Measurements from ENCODE around the gene PDLIM7.

PDLIM7 gene

GRCh38 chr5:177504086-177505056 is 7.0 kb upstream of the PDLIM7 start:
- DNase-seq, result no peak

GRCh38 chr5:177503351-177504085 is 6.1 kb upstream of the PDLIM7 start:
- no peak for DNase-seq

DNA sequence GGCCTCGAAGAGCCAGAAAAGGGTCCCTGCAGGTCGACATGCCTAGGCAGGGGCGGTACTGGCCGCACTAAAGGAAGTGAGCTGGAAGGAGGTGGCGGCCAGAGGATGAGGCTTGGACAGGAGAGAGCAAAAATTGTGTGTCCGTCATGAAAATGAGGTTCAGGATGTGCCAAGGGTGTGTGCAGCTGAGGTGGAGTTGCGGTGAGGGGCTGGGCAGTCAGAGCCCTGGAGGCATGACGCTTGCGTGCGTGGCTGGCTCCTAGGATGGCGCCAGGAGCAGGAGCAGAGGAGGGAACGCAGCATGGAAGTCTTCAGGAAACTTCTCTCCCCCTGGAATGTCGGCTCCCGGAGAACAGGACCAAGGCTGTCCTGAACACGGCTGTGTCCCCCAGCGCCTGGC is 5.5 kb upstream of the PDLIM7 start:
- DNase-seq, result no peak

DNA sequence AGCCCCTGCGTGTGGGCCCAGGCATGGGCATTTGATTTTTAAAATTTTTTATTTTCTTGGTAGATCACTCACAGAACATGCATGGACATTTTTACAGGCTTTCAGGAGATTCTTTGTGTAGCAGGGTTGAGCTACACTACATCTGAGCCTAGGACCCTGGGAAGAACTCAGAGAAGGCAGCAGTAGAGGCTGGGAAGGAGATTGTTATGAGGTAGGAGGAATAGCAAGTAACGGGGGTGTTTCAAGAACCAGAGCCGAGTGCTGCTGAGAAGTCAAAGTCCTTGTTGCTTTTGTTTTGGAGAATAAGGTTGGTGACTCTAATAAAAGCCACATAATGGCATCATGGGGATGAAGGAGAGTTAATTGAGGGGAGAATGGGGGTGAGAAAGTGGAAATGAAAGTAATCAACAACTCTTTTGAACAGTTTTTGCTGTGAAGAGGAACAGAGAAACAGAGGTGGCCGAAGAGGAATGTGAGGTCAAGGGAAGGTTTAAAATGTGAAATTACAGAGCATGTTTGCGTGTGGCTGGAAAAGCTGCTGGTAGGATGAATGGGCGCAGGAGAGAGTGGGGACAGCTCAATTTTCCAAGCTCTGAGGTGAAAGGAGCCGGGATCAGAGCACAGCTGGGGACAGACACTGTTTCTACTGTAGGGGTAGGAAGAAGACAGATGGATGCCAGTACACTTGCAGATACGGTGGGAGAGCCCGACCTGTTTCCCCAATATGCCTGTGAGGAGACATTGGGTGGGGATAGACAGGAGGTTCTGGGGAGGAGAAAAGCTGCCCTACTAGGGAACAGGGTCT is 4.7 kb upstream of the PDLIM7 start:
- DNase-seq, result no peak

- DNase-seq, result peak; percentile 32
Observed at GRCh38 chr5:177500685-177501522, 3.5 kb upstream of the PDLIM7 start.

DNA sequence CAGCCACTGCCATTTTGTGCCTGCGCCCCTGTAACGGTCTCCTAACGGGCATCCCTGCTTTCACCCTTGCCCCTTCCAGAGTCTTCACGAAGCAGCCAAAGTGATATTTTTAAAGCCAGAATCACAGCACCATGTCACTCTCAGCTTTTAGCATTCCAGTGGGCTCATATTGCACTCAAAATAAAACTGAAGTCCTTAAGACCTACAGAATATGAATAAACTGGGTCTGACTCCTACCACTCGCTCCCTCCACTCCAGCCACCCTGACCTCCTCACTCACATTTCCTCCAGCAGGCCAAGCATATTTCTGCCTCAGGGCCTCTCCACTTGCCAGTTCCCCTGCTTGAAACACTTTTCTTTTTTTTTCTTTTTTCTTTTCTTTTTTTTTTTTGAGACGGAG is 2.4 kb upstream of the PDLIM7 start:
- DNase-seq, result no peak

- DNase-seq, result no peak
Observed at GRCh38 chr5:177498013-177498787, 796 bp upstream of the PDLIM7 start.

DNA sequence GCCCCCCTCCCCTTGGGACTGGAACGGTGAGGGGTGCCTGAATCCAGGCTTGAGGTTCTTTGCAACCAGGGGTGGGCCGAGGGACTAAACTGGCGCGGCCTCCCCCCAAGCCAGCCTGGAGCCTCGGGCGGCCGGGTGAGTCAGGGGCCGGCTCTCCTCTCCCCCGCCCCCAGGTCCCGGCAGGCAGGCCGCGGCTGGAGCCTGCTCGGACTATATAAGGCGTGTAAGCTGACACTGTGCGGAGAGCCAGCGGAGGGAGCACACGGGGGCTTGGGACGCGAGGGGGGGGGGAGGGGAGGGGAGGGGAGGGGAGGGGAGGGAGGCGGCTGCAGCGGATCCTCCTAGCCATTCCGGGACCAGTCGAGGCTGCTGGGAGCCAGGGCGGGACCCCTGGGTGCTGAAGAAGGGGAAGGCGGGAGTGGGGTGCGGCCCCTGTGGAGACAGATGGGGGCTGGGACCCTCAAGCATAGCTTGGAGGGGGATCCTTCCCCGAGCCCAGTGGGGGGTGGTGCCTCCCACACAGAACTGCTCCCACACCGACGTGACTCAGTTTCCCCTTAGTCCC is 595 bp downstream of the PDLIM7 start:
- peak; percentile 28 for DNase-seq

- DNase-seq, result no peak
Observed at GRCh38 chr5:177496070-177496726, 1.2 kb downstream of the PDLIM7 start.

DNA sequence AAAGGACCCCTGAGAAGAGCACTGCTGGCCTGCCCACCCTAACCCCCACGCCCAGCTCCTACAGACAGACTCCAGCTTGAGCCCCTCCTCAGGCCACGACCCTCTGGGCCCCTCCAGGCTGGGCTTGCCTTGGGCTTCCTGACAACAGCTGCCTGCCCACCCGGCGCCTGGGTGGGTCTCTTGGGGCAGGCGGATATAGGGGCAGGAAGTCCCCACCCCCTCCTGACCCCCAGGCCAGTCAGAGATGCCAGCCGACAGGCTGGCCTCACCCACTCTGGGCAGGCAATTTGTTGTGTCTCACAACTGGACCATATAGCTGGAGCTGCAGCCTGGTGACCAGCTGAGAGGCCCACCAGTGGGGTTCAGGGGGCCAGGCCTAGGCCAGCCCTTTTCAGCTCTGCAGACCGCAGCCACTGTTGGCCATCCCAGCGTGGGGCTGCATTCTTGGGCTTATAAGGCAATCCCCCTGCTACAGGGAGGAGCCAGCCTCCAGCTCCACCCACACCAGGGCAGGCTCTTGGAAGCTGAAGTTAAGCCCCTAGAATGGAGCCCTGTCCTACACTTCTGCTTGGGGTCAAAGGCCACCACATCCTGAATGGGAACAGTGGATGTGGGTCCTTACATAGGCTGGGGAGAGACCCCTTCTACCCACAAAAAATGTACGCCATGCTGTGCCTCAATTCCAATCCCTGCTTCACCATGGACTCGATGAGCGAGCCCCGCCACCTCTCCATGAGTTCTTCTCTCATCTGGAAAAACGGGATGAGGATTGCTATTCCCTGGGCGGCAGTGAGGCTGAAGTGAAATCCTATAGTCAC is 2.0 kb downstream of the PDLIM7 start:
- DNase-seq, result no peak

GRCh38 chr5:177494346-177495195 is 2.8 kb downstream of the PDLIM7 start:
- DNase-seq, result no peak

- no peak for DNase-seq
Observed at GRCh38 chr5:177493795-177494345, 3.5 kb downstream of the PDLIM7 start.

- no peak for DNase-seq
Observed at GRCh38 chr5:177492841-177493240, 4.6 kb downstream of the PDLIM7 start.

DNA sequence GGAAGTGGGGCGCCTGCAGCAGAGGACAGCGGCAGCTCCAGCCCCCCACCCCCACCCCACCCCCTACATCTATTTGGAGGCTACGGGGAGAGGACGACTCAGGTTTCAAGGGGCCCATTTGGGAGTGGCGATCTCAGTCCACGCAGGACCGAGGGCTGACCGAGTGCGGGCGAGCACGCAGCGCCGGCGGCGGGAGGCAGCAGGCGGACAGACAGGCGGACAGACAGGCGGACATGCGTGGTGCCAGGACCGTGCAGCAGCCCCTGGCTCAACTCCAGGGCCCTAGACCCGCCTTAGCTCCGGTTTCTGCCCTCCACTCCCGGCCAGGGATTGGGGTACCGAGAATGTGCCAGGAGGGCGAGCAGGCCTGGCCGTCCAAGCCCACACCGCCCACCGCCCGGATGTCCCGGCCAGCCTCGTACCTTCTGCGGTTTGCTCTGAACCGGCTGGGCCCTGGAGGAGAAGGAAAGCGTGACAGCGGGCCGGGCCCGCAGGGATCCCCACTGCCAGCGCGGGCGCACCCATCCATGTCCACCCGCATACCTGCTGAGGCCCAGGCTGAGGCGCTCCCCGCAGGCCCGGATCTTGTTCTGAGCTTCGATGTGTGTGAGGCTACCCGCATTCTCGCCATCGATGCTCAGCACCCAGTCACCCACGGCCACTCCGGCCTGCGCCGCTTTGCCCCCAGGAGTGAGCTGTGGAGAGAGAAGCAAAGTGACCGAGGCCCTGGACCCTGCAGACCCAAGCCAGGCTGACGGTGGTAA is 5.2 kb downstream of the PDLIM7 start:
- no peak for DNase-seq

DNA sequence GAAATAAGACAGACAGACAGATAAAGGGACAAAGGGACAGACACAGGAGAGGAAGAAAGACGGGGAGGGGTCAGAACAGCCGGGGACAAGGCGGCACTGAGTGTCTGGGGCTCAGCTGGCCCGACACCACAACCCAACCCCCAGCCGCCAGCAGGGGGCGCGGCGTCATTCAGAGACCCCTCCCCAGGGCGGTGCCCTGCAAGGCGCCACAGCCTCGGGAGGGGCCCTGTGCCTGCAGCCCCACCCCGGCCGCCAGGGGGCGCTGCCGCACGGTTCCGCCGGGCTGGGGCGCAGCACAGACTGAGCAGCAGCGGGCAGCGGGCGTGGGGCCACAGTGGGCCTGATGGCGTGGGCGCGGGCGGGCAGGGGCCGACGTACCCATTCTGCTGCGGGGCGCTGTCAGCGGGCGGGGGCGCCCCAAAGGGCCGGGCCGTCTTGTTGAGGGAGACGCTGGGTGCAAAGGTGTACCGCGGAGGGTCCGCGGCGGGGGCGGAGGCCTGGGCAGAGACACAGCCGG is 5.9 kb downstream of the PDLIM7 start:
- no peak for DNase-seq

DNA sequence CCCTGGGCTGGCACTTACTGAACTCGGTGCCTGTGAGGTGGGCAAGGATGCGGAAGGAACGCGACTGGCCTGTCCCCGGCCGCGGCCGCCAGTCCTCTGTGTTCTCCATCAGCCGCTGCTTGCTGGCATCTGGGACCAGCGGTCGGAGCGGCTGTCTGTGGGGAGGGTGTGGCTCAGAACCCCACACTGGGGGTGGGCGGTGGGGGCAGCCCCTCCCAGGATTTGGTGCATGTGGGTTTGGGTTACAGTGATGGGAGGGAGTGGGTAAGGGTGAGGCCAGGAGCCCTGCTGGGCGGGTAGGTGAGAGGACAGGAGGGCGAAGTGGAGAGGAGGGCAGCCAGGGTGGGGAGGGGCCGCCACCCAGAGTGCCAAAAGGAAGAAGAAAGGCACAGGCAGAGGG is 6.4 kb downstream of the PDLIM7 start:
- DNase-seq, result no peak

DNA sequence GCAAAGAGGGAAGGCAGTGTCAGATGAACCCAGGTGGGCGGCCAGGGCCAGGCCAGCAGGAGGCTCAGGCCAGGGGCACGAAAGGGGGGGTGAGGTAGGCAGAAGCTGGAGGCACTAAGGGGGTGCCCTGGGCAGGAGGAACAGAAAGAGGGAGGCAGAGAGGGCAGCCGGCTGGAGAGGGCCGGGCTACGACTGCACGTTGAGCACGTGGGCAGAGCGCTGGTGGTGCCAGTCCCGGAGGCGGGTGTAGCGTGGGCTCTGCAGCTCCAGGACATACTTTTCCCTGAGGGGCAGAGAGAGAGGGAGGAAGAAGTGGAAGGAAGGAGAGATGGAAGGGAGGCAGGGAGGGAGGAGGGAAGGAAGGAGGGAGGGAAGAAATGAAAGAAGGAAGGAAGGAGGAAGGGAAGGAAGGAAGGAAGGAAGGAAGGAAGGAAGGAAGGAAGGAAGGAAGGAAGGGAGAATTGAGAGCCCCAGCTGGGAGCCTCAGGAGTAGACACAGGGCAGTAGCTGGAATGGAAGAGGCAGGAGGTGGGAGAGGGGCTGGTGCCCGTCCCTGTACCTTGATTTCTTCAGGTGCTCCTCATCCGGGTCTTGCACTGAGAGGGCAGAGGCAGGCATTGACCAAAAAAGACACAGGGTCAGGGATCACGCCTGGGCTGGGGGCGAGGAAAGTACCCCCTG is 7.0 kb downstream of the PDLIM7 start:
- no peak for DNase-seq

All from NCI-H510A treated with DMSO at 0.1 percent for 48 hours (cell line).